H1 (cell line): ENCODE measurements around the gene GNG12. TPM values are rescaled to one million over a fixed set of nuclear protein-coding genes. Genes with fewer than 3 reads are reported as not detected.

Experiments used
- EZH2 ChIP-seq: fragments of 200-600 bp; sonication (generic); IDR thresholded peaks from 2 replicates; pipeline ENCODE4 v1.7.1; 2012; ENCODE audit warnings: low read depth, mild to moderate bottlenecking, moderate library complexity, low read length, inconsistent platforms; ENCODE audit not compliant: severe bottlenecking
- polyA plus RNA-seq, 7 experiments: library from polyadenylated mRNA; depleted of rRNA in 3 of 7; stranded (reverse) in 5 of 7; unstranded in 2 of 7; fragments of >200 nt in 5 of 7; fragments of 200-250 nt in 2 of 7; gene quantifications; 1 replicate in 5 of 7; 2 replicates in 1 of 7; 4 replicates in 1 of 7; pipeline versions ENCODE4 v1.2.1 to v1.2.3, GENCODE V29; 2011 to 2013; ENCODE audit warnings: missing spikeins in 2 of 7, mixed read lengths in 2 of 7
- total RNA-seq: library from RNA; stranded (reverse); fragmentation: NEBNext Ultra II Directional; extraction: Animal tissue kit (Norgen Biotek cat#: 25700); gene quantifications from 2 replicates; pipeline ENCODE4 v1.2.1, GENCODE V29; 2021

The GNG12 gene
- total and polyA plus RNA-seq, 2 of the 8 experiments (the other 6 are each of a cell fraction or from before 2014, with no cell fraction given), result 11.4 to 35.8 TPM

DNA sequence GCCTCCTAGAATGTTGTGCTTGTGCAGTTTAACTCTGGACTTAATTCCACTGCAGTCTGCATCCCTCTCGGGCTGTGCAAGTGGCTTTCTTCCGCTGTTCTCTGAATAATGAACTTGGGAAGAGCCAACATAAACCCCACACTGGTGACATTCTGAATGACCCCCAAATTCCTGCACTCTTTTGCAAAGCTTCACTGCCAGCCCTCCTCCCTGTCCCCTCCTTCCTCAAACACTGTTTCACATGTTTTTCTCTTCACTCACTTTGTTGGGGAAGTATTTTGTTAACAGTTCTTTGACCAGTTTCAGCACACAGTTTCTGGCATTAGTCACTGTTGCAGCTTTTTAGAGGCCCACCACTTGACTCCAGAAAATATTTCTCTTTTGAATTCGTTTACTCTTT, 39.7 kb downstream of the GNG12 start (continued):
- TF ChIP-seq EZH2, result no peak
- TF ChIP-seq, all 59 proteins: peak for 0
